ENCODE results near the gene IER2. TPM values are rescaled to one million over a fixed set of nuclear protein-coding genes. Genes with fewer than 3 reads are reported as not detected.
"Not testable (repeated sequence)": the region's sequence is repeated elsewhere in the genome, so short reads cannot be mapped to it uniquely, and the experiment has no call there.

Gene IER2
- total RNA-seq, 1 donor from 2014 or later = 152 TPM

DNA sequence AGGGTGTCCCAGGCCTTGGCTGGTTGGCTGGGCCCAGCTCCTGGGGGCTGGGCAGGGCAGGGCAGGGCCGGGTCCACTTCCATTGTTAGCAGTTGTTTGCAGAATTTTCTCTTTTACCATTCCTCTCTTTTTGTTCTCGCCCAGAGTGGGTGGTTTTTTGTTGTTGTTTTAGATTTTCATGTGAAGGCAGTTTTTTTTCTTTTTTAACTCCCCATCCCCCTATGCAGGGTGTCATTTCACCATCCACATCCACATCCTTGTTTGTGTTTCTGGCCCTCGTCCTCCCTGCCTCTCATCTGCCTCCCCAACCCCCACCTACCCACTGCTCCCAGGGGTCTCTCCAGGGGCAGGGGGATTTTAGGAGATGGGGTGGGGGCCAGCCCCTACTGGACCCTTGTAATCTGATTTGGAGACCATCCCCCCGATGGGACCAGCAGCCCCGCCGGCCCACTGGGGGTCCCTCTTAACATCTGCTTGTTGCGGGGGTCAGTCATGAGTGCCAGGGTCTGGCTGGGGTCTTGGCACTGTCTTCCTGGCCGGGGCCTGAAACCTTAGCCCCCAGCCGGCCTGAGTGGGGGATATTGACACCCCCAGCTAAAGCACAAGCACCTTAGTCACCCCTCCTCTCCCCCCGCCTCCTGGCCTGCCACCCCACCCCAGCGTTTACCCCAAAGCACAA lies 10.4 kb upstream of the IER2 start:
- H3K27me3 ChIP-seq = no peaks in the 10 kb centered on the region
- no peaks in the 10 kb centered on the region for H3K9me3 ChIP-seq
- DNase-seq (ENCODE audit: extremely low spot score in 2 of 2) = no peak
- H3K4me1 ChIP-seq = no peaks in the 10 kb centered on the region
- TF ChIP-seq POLR2A (IDR thresholded peaks at IDR 0.05) (no peak), POLR2AphosphoS5 (IDR thresholded peaks at IDR 0.05; ENCODE audit: insufficient read depth in 1 of 2, low read depth in 1 of 2) (no peak)
- TF ChIP-seq, protein P1, sequence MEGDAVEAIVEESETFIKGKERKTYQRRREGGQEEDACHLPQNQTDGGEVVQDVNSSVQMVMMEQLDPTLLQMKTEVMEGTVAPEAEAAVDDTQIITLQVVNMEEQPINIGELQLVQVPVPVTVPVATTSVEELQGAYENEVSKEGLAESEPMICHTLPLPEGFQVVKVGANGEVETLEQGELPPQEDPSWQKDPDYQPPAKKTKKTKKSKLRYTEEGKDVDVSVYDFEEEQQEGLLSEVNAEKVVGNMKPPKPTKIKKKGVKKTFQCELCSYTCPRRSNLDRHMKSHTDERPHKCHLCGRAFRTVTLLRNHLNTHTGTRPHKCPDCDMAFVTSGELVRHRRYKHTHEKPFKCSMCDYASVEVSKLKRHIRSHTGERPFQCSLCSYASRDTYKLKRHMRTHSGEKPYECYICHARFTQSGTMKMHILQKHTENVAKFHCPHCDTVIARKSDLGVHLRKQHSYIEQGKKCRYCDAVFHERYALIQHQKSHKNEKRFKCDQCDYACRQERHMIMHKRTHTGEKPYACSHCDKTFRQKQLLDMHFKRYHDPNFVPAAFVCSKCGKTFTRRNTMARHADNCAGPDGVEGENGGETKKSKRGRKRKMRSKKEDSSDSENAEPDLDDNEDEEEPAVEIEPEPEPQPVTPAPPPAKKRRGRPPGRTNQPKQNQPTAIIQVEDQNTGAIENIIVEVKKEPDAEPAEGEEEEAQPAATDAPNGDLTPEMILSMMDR (IDR thresholded peaks at IDR 0.05) = no peak
- no peak overlapping the region for H3K27ac ChIP-seq
- intact Hi-C loops (cut with DNase I) = loop anchor here (10.0 kb wide), 1 partner anchor 95 kb away; no protein-coding TSS in a partner anchor
- H3K4me3 ChIP-seq = no peak overlapping the region
- peaks cover 0 to 55% of the 10 kb centered on the region in 2 donors for H3K36me3 ChIP-seq

DNA sequence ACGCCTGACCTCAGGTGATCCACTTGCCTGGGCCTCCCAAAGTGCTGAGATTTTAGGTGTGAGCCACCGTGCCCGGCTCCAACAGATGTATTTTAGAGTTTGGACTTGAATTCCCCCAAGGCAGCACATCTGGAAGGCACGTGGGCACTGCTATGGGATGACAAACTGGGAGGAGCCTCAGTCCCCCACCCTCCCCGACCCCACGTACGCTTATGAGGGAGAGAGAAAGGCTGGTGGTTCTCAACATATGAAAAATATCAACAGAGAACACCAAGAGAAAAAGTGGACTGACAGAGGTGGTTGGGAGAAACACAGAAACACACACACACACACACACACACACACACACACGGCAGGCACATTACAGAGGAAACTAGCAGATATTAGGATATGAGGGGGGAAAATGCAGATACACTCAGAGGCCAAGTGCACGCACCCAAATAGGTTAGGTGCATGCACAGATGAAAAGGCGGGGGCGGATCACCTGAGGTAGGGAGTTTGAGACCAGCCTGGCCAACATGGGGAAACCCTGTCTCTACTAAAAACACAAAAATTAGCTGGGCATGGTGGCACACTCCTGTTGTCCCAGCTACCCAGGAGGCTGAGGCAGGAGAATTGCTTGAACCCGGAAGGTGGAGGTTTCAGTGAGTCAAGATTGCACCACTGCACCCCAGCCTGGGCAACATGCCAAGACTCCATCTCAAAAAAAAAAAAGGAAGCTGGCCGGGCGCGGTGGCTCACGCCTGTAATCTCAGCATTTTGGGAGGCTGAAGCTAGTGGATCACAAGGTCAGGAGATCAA lies 3.2 kb upstream of the IER2 start:
- Histone ChIP-seq H3K27ac (no peak overlapping the region), H3K4me1 (peaks cover 14% of the 10 kb centered on the region)
- intact Hi-C loops (cut with DNase I) = loop anchor here (10.0 kb wide), 1 partner anchor 88 kb away; no protein-coding TSS in a partner anchor

DNA sequence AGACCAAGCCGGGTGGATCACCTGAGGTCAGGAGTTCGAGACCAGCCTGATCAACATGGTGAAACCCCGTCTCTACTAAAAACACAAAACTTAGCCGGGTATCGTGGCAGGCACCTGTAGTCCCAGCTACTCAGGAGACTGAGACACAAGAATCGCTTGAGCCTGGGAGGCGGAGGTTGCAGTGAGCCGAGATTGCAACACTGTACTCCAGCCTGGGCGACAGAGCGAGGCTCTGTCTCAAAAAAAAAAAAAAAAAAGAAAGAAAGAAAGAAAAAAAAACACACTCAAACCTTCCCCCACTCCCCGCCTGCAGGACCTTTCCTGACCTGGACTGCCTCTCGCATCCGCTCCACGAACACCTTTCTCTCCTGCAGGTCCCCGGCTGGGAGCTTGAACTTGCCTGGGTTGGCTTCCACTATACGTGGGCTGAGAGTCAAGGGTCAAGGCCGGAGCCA lies 1.0 kb upstream of the IER2 start:
- not testable (repeated sequence) for H3K27me3 ChIP-seq; DNase-seq (ENCODE audit: extremely low spot score in 2 of 2); H3K9me3 ChIP-seq; H3K36me3 ChIP-seq
- H3K27ac ChIP-seq = peak overlapping the region; percentile 98
- peak overlapping the region; percentile 82 to 91 for H3K4me3 ChIP-seq
- intact Hi-C loops (cut with DNase I) = loop anchor here (10.0 kb wide), 1 partner anchor 86 kb away; no protein-coding TSS in a partner anchor
- H3K4me1 ChIP-seq = peaks cover 14% of the 10 kb centered on the region

More for the DNA sequence above, 3.2 kb upstream of the IER2 start:
- no peak for DNase-seq (ENCODE audit: extremely low spot score in 2 of 2)
- Histone ChIP-seq H3K9me3 (no peaks in the 10 kb centered on the region), H3K27me3 (no peaks in the 10 kb centered on the region), H3K4me3 (no peak overlapping the region), H3K36me3 (peaks cover 0 to 9% of the 10 kb centered on the region in 2 donors)
- TF ChIP-seq POLR2A (IDR thresholded peaks at IDR 0.05) (no peak), POLR2AphosphoS5 (IDR thresholded peaks at IDR 0.05; ENCODE audit: insufficient read depth in 1 of 2, low read depth in 1 of 2) (peak in 1 of 2 donors; percentile 21)
- TF ChIP-seq, protein P1 (IDR thresholded peaks at IDR 0.05) = no peak

DNA sequence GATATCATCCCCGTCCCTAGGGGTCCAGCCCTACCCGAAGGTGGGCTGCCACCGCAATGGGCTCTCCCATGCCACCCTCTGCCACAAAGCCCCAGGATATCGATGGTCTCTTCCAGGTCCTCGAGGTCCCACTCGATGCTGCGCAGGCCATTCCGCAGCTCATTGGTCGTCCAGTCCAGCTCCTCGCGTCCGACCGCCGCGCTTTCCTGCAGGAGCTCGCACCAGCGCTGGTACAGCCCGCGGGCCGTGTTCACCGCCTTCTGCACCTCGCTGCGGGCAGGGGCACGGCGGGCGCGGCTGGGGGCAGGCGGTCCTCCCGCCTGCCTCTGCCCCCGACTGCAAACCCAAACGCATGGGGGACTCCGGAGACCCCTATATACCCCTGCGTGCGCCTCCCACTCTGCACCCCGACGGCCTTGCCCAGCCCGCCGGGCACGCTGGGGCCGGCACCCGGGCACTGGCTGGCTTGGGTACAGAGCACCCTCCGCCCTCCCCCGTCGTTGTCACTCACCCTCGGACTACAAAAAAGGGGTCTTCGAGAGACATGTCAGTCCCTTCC lies 504 bp upstream of the IER2 start:
- Histone ChIP-seq H3K4me3 (peak overlapping the region; percentile 82 to 91), H3K9me3 (no peaks in the 10 kb centered on the region), H3K4me1 (peaks cover 16% of the 10 kb centered on the region), H3K27me3 (no peaks in the 10 kb centered on the region), H3K27ac (peak overlapping the region; percentile 98), H3K36me3 (peaks cover 0 to under 1% of the 10 kb centered on the region in 2 donors)
- DNase-seq (ENCODE audit: extremely low spot score in 2 of 2) = no peak
- intact Hi-C loops (cut with DNase I) = loop anchor here (5.0 to 10.0 kb wide), 3 partner anchors 47 to 695 kb away; partner anchors contain the start of gene LYL1
- TF ChIP-seq, protein P1 (IDR thresholded peaks at IDR 0.05) = no peak
- TF ChIP-seq POLR2A (IDR thresholded peaks at IDR 0.05) = no peak
- TF ChIP-seq POLR2AphosphoS5 (IDR thresholded peaks at IDR 0.05; ENCODE audit: insufficient read depth in 1 of 2, low read depth in 1 of 2) = no peak

- Histone ChIP-seq H3K36me3 (no peaks in the 10 kb centered on the region), H3K4me3 (peak overlapping the region; percentile 82 to 91), H3K27ac (peak overlapping the region; percentile 98), H3K9me3 (no peaks in the 10 kb centered on the region), H3K4me1 (peaks cover 30% of the 10 kb centered on the region), H3K27me3 (no peaks in the 10 kb centered on the region)
- peak in 1 of 2 donors; percentile 92 for DNase-seq (ENCODE audit: extremely low spot score in 2 of 2)
- TF ChIP-seq POLR2AphosphoS5 (IDR thresholded peaks at IDR 0.05; ENCODE audit: insufficient read depth in 1 of 2, low read depth in 1 of 2) (no peak), POLR2A (IDR thresholded peaks at IDR 0.05) (no peak)
- TF ChIP-seq, protein P1 (IDR thresholded peaks at IDR 0.05) = no peak
- intact Hi-C loops (cut with DNase I) = loop anchor here (5.0 to 10.0 kb wide), 2 partner anchors 49 to 694 kb away; partner anchors contain the start of gene LYL1
Observed at GRCh38 chr19:13150931-13151604, 857 bp downstream of the IER2 start.

Data from vagina (tissue), 2 donors.